K562 (cell line): ENCODE measurements around the gene ZNF799. TPM values are rescaled to one million over a fixed set of nuclear protein-coding genes. Genes with fewer than 3 reads are reported as not detected.

ENCODE experiments used
- ATAC-seq: fragments of 200-7000 bp; cut with Tn5 transposase; 3 replicates; pipeline ENCODE4 v1.9.1; 2020; ENCODE audit warnings: moderate library complexity
- BruUV-seq: library from RNA; stranded (reverse); fragments of 400-500 nt; replicated peaks from 2 replicates; lab custom pipeline; 2021; lab: Mats Ljungman, UMichigan
- CTCF ChIA-PET: fragments of 300-600 bp; formaldehyde crosslinking; extraction: SDS; loops from one replicate; lab custom pipeline; 2021; ENCODE audit warnings: low intra/inter-chr PET ratio; lab: Yijun Ruan, JAX
- POLR2A ChIA-PET: fragments of 300-600, 350-650 bp; sonication (Branson Sonifier 250); formaldehyde crosslinking; extraction: SDS; loops from one replicate; lab custom pipeline; 2021; ENCODE audit warnings: antibody characterized with exemption, inconsistent platforms; lab: Yijun Ruan, JAX
- DNase-seq, 4 experiments: peaks; one replicate each; pipeline versions ENCODE4 v3.0.0 to v3.0.0-alpha.2; 2011 to 2018; ENCODE audit warnings: low spot score in 3 of 4, mixed read lengths in 3 of 4; ENCODE audit errors: extremely low read depth in 1 of 4
- FAIRE-seq: peaks from 2 replicates; lab custom pipeline; 2011; peaks lifted over from hg19 to GRCh38; lab: Jason Lieb, UNC
- H2AFZ ChIP-seq: 2 replicates; pipeline ENCODE4 v1.6.0; 2011; ENCODE audit warnings: low read depth, low read length, control low read depth, inconsistent platforms
- H3K27ac ChIP-seq: fragments of 200-600 bp; 3 replicates; pipeline ENCODE4 v1.8.0; 2011; ENCODE audit warnings: low read depth, mild to moderate bottlenecking, control low read depth, inconsistent platforms, low read length, moderate library complexity, mixed read lengths; ENCODE audit errors: extremely low read depth
- H3K27me3 ChIP-seq, 2 experiments: fragments of 300-600 bp in 1 of 2; 2 replicates in 1 of 2; 3 replicates in 1 of 2; pipeline versions ENCODE4 v1.6.0 to v1.8.0; 2011; ENCODE audit warnings: inconsistent platforms in 2 of 2, low read length in 2 of 2, mild to moderate bottlenecking in 1 of 2, mixed read lengths in 1 of 2, moderate library complexity in 1 of 2; ENCODE audit not compliant: control insufficient read depth in 2 of 2, insufficient read depth in 2 of 2
- H3K36me3 ChIP-seq: fragments of 300-600 bp; 3 replicates; pipeline ENCODE4 v1.8.0; 2011; ENCODE audit warnings: mild to moderate bottlenecking, low read length, inconsistent platforms; ENCODE audit not compliant: control insufficient read depth, insufficient read depth
- H3K4me1 ChIP-seq, 2 experiments: fragments of 200-600 bp in 1 of 2; replicated peaks in 1 of 2; 2 replicates in 1 of 2; 3 replicates in 1 of 2; pipeline versions ENCODE4 v1.5.1 to v1.8.0; 2011; ENCODE audit warnings: inconsistent platforms in 2 of 2, low read length in 2 of 2, mild to moderate bottlenecking in 1 of 2, mixed read lengths in 1 of 2, moderate library complexity in 1 of 2; ENCODE audit not compliant: control insufficient read depth in 2 of 2, insufficient read depth in 2 of 2
- H3K4me2 ChIP-seq: 2 replicates; pipeline ENCODE4 v1.6.1; 2011; ENCODE audit warnings: low read length, control low read depth, inconsistent platforms, mixed read lengths; ENCODE audit not compliant: insufficient read depth
- H3K4me3 ChIP-seq: fragments of 200-600 bp; sonication (generic), shearing (Covaris generic); 2 replicates; pipeline ENCODE4 v1.5.1; 2016; ENCODE audit warnings: control low read depth, inconsistent platforms
- H3K79me2 ChIP-seq: fragments of 200-600 bp; 3 replicates; pipeline ENCODE4 v1.8.0; 2011; ENCODE audit warnings: low read length, inconsistent platforms; ENCODE audit not compliant: control insufficient read depth, insufficient read depth
- H3K9ac ChIP-seq, 2 experiments: 2 replicates each; pipeline versions ENCODE4 v1.6.0 to v1.6.1; 2011; ENCODE audit warnings: low read depth in 2 of 2, low read length in 2 of 2, control low read depth in 1 of 2, inconsistent platforms in 1 of 2, mild to moderate bottlenecking in 1 of 2, mixed read lengths in 1 of 2; ENCODE audit not compliant: insufficient read depth in 1 of 2
- H3K9me1 ChIP-seq: one replicate; pipeline ENCODE4 v1.6.0; 2011; ENCODE audit warnings: inconsistent platforms, mild to moderate bottlenecking, low read length, moderate library complexity; ENCODE audit not compliant: control insufficient read depth, insufficient read depth
- H3K9me3 ChIP-seq: replicated peaks from 2 replicates; pipeline ENCODE4 v1.5.1; 2011; ENCODE audit warnings: low read depth, low read length, inconsistent platforms; ENCODE audit not compliant: control insufficient read depth, insufficient read depth
- H4K20me1 ChIP-seq: replicated peaks from 2 replicates; pipeline ENCODE4 v1.6.1; 2011; ENCODE audit warnings: low read length, inconsistent platforms, mixed read lengths; ENCODE audit not compliant: control insufficient read depth, insufficient read depth
- AFF4 ChIP-seq: sonication (generic); formaldehyde crosslinking; IDR thresholded peaks from 2 replicates; pipeline ENCODE4 v1.8.0; 2023; ENCODE audit warnings: mild to moderate bottlenecking, missing genetic modification reagents
- BMI1 ChIP-seq: fragments of 150-350 bp; IDR thresholded peaks from 2 replicates; pipeline ENCODE4 v1.6.1; 2014; ENCODE audit warnings: low read length
- FOXP1 ChIP-seq: sonication (generic); formaldehyde crosslinking; IDR thresholded peaks from 2 replicates; pipeline ENCODE4 v1.8.0; 2022; ENCODE audit warnings: mild to moderate bottlenecking, missing genetic modification reagents
- MCM7 ChIP-seq, 2 experiments: fragments of 450-650 bp; IDR thresholded peaks; 2 replicates each; pipeline ENCODE4 v1.6.1; 2016 to 2018
- MTA3 ChIP-seq: fragments of 450-650 bp; formaldehyde crosslinking; IDR thresholded peaks from 2 replicates; pipeline ENCODE4 v1.6.1; 2017; ENCODE audit warnings: mild to moderate bottlenecking, borderline replicate concordance
- NKRF ChIP-seq: fragments of 450-650 bp; IDR thresholded peaks from 2 replicates; pipeline ENCODE4 v1.6.1; 2016; ENCODE audit warnings: borderline replicate concordance
- POLR2AphosphoS5 ChIP-seq: IDR thresholded peaks from 2 replicates; pipeline ENCODE4 v1.6.1; 2011; ENCODE audit warnings: mild to moderate bottlenecking, low read depth, low read length, moderate library complexity; ENCODE audit not compliant: control insufficient read depth, insufficient read depth
- POU5F1 ChIP-seq: fragments of 150-350 bp; IDR thresholded peaks from 2 replicates; pipeline ENCODE4 v1.6.1; 2014; ENCODE audit warnings: borderline replicate concordance, low read length, low read depth, mild to moderate bottlenecking; ENCODE audit not compliant: partially characterized antibody
- RBM14 ChIP-seq: fragments of 200-400 bp; formaldehyde crosslinking; IDR thresholded peaks from 2 replicates; pipeline ENCODE4 v1.6.1; 2018; ENCODE audit warnings: low read depth, mild to moderate bottlenecking, low read length, moderate library complexity, borderline replicate concordance; ENCODE audit not compliant: insufficient read depth
- RFX5 ChIP-seq: IDR thresholded peaks from 2 replicates; pipeline ENCODE4 v1.6.1; 2011; ENCODE audit warnings: low read depth, mild to moderate bottlenecking, improper control_type of control experiment, low read length
- SIX5 ChIP-seq, 2 experiments: IDR thresholded peaks; 2 replicates each; pipeline ENCODE4 v1.6.1; 2011; ENCODE audit warnings: low read length in 2 of 2, borderline replicate concordance in 1 of 2, low read depth in 1 of 2, mild to moderate bottlenecking in 1 of 2, moderate library complexity in 1 of 2; ENCODE audit not compliant: insufficient read depth in 1 of 2
- SNRNP70 ChIP-seq: fragments of 200-400 bp; formaldehyde crosslinking; optimal IDR thresholded peaks from 2 replicates; pipeline ENCODE3; 2017; ENCODE audit warnings: low read depth, low read length
- TBP ChIP-seq: optimal IDR thresholded peaks from 2 replicates; pipeline ENCODE3; 2011; ENCODE audit warnings: low read depth, low read length, improper control_type of control experiment
- ZNF12 ChIP-seq: sonication (generic); formaldehyde crosslinking; IDR thresholded peaks from 2 replicates; pipeline ENCODE4 v1.4.0; 2020; ENCODE audit warnings: mild to moderate bottlenecking, missing genetic modification reagents
- ZNF133 ChIP-seq: fragments of 250-450 bp; sonication (Bioruptor Pico); IDR thresholded peaks from 2 replicates; pipeline ENCODE4 v1.4.0; 2020; ENCODE audit warnings: mild to moderate bottlenecking
- ZNF146 ChIP-seq: IDR thresholded peaks from one replicate; pipeline ENCODE4 v1.6.1; 2018; ENCODE audit warnings: missing compliant biosample characterization; ENCODE audit not compliant: unreplicated experiment
- WGBS: fragments of 100-300 bp; shearing (Covaris generic); methylation state at CpG from one replicate; pipeline ENCODE4 v1.1.6; 2016; ENCODE audit warnings: low coverage, mixed read lengths; ENCODE audit not compliant: insufficient coverage; ENCODE audit errors: missing lambda C conversion rate; 5-methylcytosine and 5-hydroxymethylcytosine counted together
- in situ Hi-C: fragments of 300-500 bp; cut with MboI; formaldehyde crosslinking; loops from 4 replicates; pipeline ENCODE4 v1.15.0; 2018; ENCODE audit warnings: inconsistent platforms, mixed read lengths
- intact Hi-C: fragments of 100-400 bp; cut with micrococcal nuclease; formaldehyde crosslinking; loops from 2 replicates; pipeline ENCODE4 v1.14.2; 2022
- polyA plus RNA-seq, 8 experiments: library from polyadenylated mRNA; depleted of rRNA in 4 of 8; stranded (reverse) in 5 of 8; unstranded in 3 of 8; fragments of >200 nt; fragmentation: Nextera tagmentation in 2 of 8; fragmentation: Illumina TruSeq in 1 of 8; extraction: Ambion mirVana in 2 of 8; extraction: Trizol in 1 of 8; gene quantifications; 2 replicates each; pipeline versions ENCODE4 v1.2.1 to v1.2.3, GENCODE V29; 2011 to 2014; ENCODE audit warnings: inconsistent platforms in 1 of 8, missing spikeins in 1 of 8
- total RNA-seq, 7 experiments: library from RNA; depleted of rRNA in 6 of 7; stranded (reverse); fragments of >200 nt in 6 of 7; fragmentation: Illumina TruSeq in 2 of 7; extraction: Trizol in 2 of 7; gene quantifications; 2 replicates each; pipeline versions ENCODE4 v1.2.1 to v1.2.3, GENCODE V29; 2011 to 2021; ENCODE audit warnings: low replicate concordance in 1 of 7

ZNF799 gene
- total and polyA plus RNA-seq, 9 of the 15 experiments (the other 6 are each of a cell fraction or from before 2014, with no cell fraction given) = 0.63 to 5.5 (median 2.9) TPM

DNA sequence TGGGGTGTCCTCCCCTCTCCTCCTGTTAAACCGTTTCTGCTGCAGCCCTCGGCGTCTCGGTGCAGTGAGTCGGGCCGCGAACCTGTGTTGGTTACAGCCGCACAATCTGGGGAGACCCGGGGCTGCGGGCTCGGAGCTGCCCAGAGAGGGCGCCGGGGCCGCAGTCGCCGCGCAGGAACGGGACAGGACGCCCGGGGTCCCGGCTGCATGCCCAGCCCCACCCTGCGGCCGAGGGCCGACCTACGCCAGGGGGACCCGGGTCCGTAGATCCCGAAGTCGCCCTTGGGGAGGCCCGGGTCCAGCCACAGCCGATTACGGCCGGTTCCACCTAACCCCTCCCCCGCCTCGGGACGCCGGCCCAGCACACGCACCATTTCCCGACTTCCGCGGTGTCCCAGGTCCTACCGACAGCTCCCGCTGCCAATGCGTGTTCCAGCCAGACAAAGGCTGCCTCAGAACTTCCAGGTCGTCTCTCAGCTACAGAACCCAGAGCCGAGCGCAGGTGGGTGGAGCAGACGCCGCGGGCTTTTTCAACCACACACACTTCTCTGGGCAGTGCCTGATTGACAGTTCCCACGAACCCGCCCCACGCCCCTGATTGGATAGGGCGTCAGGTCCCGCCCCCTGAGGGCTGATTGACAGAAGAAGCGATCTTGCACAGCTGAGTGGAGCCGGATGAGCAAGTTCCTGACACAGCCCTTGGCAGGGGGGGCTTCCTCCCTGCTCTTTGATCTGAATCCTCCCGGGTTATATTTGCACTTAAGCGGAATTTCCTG, 39.7 kb upstream of the ZNF799 start, which contains the start of gene ZNF443:
TSS of gene ZNF443 (minus strand) at position 481 of the 776 bp plus-strand sequence. CDS start at position 374, 107 bp downstream.
- Histone ChIP-seq H3K27ac (peak within 1 kb of the TSS; percentile 77), H3K4me1 (peaks cover 0 to 10% of the 10 kb centered on the region in 2 experiments; a peak in 2 of 5 replicates), H3K9ac (peak within 1 kb of the TSS; percentile 58 to 98), H3K9me1 (no peaks in the 10 kb centered on the region), H2AFZ (peak within 1 kb of the TSS; percentile 94), H4K20me1 (no peaks in the 10 kb centered on the region), H3K4me2 (peak within 1 kb of the TSS; percentile 88), H3K36me3 (no peaks in the 10 kb centered on the region), H3K9me3 (no peaks in the 10 kb centered on the region), H3K4me3 (peak within 1 kb of the TSS; percentile 59), H3K79me2 (no peaks in the 10 kb centered on the region; the same call in 2 of the 3 replicates), H3K27me3 (no peaks in the 10 kb centered on the region)
- WGBS = under 1% methylated on average over 25 of the region's 59 CpGs
- peak; percentile 96 for FAIRE-seq
- DNase-seq = peak; percentile 90 to 98 (median 92)
- ATAC-seq = peak; percentile 98
- TSS peak; percentile 45 for BruUV-seq
- POLR2A ChIA-PET = interaction anchor here (0.6 to 1.8 kb wide), 4 partner anchors 10 to 170 kb away, joined by 4 to 6 read pairs (median 4); partner anchors contain the start of gene ZNF799
- CTCF ChIA-PET = no interaction called here
- in situ Hi-C loops = loop anchor here (5.0 kb wide), 1 partner anchor 38 kb away; the partner anchor contains the start of gene ZNF799
- intact Hi-C loops = no loop called here
- TF ChIP-seq ZNF146 (CRISPR knock-in tag) (no peak), ZNF12 (no peak), RFX5 (no peak), TBP (peak; percentile 35), POU5F1 (no peak), SNRNP70 (no peak), ZNF133 (CRISPR knock-in tag) (no peak), MCM7 (IDR thresholded peaks at IDR 0.05) (no peak), BMI1 (no peak), POLR2AphosphoS5 (0 out of 2 replicates have a peak, but pooled peaks have one; percentile 48), NKRF (0 out of 2 replicates have a peak, but pooled peaks have one; percentile 48), AFF4 (CRISPR knock-in tag) (no peak), SIX5 (IDR thresholded peaks at IDR 0.05; ENCODE audit: borderline replicate concordance in 1 of 2, insufficient read depth in 1 of 2, low read depth in 1 of 2, low read length in 2 of 2) (no peak), RBM14 (0 out of 2 replicates have a peak, but pooled peaks have one; percentile 58), MTA3 (peak; percentile 51; the same call in 1 of the 2 replicates), FOXP1 (CRISPR knock-in tag) (no peak)
